Adrenal gland (tissue), 12 donors: ENCODE results near the gene SLC22A2. TPM values are rescaled to one million over a fixed set of nuclear protein-coding genes. Genes with fewer than 3 reads are reported as not detected.
A peak's percentile ranks its signal among the peaks of the same experiment; 100 is the strongest.
"Not testable (repeated sequence)": the region's sequence is repeated elsewhere in the genome, so short reads cannot be mapped to it uniquely, and the experiment has no call there.

Experiments
- DNase-seq, 7 donors: peaks; one replicate each; pipeline ENCODE4 v3.0.0-alpha.2; 2019 to 2020
- H3K27ac ChIP-seq, 5 donors: fragments of 200-600 bp; sonication (generic) in 4 of 5; 1 replicate in 3 of 5; 2 replicates in 2 of 5; pipeline versions ENCODE4 v1.5.1 to v1.8.0; 2016 to 2020; ENCODE audit warnings: mild to moderate bottlenecking in 1 of 5
- H3K27me3 ChIP-seq: fragments of 200-600 bp; 2 replicates; pipeline ENCODE4 v1.8.0; 2021
- H3K36me3 ChIP-seq, 2 donors: fragments of 200-600 bp; replicated peaks in 1 of 2; 1 replicate in 1 of 2; 2 replicates in 1 of 2; pipeline versions ENCODE4 v1.5.1 to v1.8.0; 2018 to 2022
- H3K4me1 ChIP-seq, 2 donors: fragments of 200-600 bp; replicated peaks in 1 of 2; 1 replicate in 1 of 2; 2 replicates in 1 of 2; pipeline versions ENCODE4 v1.5.1 to v1.8.0; 2018 to 2021
- H3K4me3 ChIP-seq, 4 donors: fragments of 200-600 bp; sonication (generic) in 3 of 4; one replicate each; pipeline ENCODE4 v1.5.1; 2016 to 2018
- H3K9me3 ChIP-seq, 3 donors: fragments of 200-600 bp; sonication (generic) in 1 of 3; replicated peaks in 1 of 3; 1 replicate in 2 of 3; 2 replicates in 1 of 3; pipeline versions ENCODE4 v1.5.1 to v1.8.0; 2016 to 2021
- POLR2A ChIP-seq, 2 donors: fragments of 450-650 bp; IDR thresholded peaks; one replicate each; pipeline ENCODE4 v1.6.1; 2017; ENCODE audit warnings: antibody characterized with exemption in 2 of 2, mild to moderate bottlenecking in 2 of 2, moderate library complexity in 1 of 2
- WGBS, 4 donors: extraction: QIAGEN DNeasy Blood & Tissue Kit in 2 of 4; methylation state at CpG; one replicate each; pipeline versions ENCODE4 v1.1.5 to v1.1.7; 2013 to 2017; 5-methylcytosine and 5-hydroxymethylcytosine counted together
- intact Hi-C, 2 donors: fragments of 100-400 bp; cut with DNase I; formaldehyde crosslinking; loops; one replicate each; pipeline versions ENCODE4 v1.14.1 to v1.15.0; 2022 to 2023
- polyA plus RNA-seq, 3 donors: library from polyadenylated mRNA; stranded (reverse); fragments of 200-250 nt in 2 of 3; fragments of 350-450 nt in 1 of 3; fragmentation: Illumina TruSeq in 1 of 3; extraction: RNeasy Lipid Tissue Mini Kit (QIAGEN cat#74804) in 1 of 3; gene quantifications; one replicate each; pipeline ENCODE4 v1.2.3, GENCODE V29; 2013 to 2014
- total RNA-seq, 9 donors: library from RNA; depleted of rRNA in 4 of 9; stranded (reverse); fragments of >200 nt in 4 of 9; fragments of 120-200 nt in 1 of 9; fragmentation: NEBNext Ultra II Directional in 1 of 9; extraction: Animal tissue kit (Norgen Biotek cat#: 25700) in 1 of 9; gene quantifications; one replicate each; pipeline versions ENCODE4 v1.1.0 to v1.2.4, GENCODE V29; 2013 to 2023
- TF ChIP-seq, protein P1 (sequence below), 6 experiments: fragments of 450-650 bp in 4 of 6; fragments of 200-600 bp in 2 of 6; sonication (generic) in 1 of 6; IDR thresholded peaks; 1 replicate in 5 of 6; 2 replicates in 1 of 6; pipeline versions ENCODE4 v1.5.1 to v1.8.0; 2016 to 2021; ENCODE audit warnings: antibody characterized with exemption in 6 of 6, mild to moderate bottlenecking in 2 of 6, moderate library complexity in 1 of 6
- donor health status: healthy with polysubstance abuse.
- donor health status: Bipolar disorder and iron deficiency.
- donor health status: DM: yes; HTN: yes; CAD: no.
- donor health status: DM: no; HTN: no; CAD: no.
- donor health status: DM: no; HTN: no; CAD: no.
- donor health status: DM: yes; HTN: yes; CAD: no.

Gene SLC22A2
- total and polyA plus RNA-seq, 12 donors = not detected

DNA sequence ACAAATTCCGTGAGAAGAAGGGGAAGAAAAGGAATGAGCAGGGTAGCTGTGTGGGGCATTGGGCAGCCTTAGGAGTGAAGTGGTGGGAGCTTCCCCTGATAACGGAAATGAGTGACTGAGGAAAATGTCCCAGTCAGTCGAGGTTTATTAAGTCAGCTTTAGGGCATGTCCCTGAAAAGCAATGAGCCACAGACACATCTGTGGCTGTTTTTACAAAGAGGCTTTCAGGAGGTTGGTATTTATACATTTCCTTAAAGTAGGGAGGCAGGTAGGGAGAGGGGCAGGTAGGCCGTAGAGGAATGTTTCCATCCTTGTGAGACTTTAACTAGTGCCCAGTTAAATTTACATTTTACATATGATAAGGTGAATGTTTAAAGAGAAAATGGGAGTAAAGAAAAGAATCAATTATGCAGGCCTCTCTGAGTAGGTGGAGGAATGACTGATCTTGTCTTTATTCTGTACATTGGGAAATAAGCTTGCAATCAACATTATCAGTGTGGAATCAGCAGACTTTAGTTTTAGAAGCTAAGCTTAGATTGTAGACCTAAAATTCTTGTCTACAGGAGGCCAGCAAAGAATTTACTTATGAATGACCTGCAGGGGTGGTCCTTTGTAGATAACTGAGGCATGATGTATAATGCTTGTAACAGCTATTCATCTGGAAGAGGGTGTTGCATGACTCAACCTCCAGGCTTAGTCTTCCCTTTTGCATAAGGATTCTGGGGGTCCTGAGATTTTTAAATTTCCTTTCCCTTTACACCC, 18.5 kb downstream of the SLC22A2 start:
- TF ChIP-seq, protein P1, sequence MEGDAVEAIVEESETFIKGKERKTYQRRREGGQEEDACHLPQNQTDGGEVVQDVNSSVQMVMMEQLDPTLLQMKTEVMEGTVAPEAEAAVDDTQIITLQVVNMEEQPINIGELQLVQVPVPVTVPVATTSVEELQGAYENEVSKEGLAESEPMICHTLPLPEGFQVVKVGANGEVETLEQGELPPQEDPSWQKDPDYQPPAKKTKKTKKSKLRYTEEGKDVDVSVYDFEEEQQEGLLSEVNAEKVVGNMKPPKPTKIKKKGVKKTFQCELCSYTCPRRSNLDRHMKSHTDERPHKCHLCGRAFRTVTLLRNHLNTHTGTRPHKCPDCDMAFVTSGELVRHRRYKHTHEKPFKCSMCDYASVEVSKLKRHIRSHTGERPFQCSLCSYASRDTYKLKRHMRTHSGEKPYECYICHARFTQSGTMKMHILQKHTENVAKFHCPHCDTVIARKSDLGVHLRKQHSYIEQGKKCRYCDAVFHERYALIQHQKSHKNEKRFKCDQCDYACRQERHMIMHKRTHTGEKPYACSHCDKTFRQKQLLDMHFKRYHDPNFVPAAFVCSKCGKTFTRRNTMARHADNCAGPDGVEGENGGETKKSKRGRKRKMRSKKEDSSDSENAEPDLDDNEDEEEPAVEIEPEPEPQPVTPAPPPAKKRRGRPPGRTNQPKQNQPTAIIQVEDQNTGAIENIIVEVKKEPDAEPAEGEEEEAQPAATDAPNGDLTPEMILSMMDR (IDR thresholded peaks at IDR 0.05) = no peak
- no peak for TF ChIP-seq POLR2A (IDR thresholded peaks at IDR 0.05)
- Histone ChIP-seq H3K27me3 (no peaks in the 10 kb centered on the region), H3K36me3 (no peaks in the 10 kb centered on the region), H3K4me1 (no peaks in the 10 kb centered on the region), H3K4me3 (no peak overlapping the region), H3K9me3 (peaks cover 0 to 10% (median 0%) of the 10 kb centered on the region in 3 donors), H3K27ac (no peak overlapping the region)
- no peak for DNase-seq
- 76 to 94% (median 82%) methylated on average over 4 of the region's 4 CpGs for WGBS, 4 donors
- intact Hi-C loops = no loop called here

DNA sequence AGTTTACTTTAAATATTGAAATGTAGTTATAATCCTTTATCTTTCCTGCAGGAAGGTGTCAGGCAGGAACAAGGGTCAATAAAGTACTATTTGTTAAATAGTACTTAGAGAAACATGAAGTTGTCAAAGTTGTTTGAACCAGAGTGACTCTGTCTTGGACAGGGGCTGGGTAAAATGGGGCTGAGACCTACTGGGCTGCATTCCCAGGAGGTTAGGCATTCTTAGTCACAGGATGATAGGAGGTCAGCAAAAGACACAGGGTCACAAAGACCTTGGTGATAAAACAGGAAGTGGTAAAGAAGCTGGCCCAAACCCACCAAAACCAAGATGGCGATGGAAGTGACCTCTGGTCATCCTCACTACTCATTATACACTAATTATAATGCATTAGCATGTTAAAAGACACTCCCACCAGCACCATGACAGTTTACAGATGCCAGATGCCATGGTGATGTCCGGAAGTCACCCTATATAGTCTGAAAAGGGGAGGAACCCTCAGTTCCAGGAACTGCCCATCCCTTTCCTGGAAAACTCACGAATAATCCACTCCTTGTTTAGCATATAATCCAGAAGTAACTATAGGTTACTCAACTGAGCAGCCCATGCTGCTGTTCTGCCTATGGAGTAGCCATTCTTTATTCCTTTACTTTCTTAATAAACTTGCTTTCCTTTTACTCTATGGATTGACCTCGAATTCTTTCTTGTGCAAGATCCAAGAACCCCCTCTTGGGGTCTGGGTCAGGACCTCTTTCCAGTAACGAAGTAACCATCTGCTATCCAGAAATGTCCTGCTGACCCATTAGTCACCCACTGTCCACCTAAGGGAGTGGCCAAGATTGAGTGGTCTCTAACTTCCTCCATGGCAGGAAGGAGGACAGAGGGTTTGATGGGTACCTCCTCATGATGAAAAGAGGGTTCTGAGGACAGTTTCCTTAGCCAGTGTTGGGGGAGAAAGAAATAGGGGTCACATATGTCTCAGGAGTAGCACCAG, 19.6 kb downstream of the SLC22A2 start:
- no peak for TF ChIP-seq POLR2A (IDR thresholded peaks at IDR 0.05)
- TF ChIP-seq, protein P1 (IDR thresholded peaks at IDR 0.05) = no peak
- Histone ChIP-seq H3K27ac (peak overlapping the region in 1 of 5 donors; percentile 75), H3K4me3 (no peak overlapping the region), H3K27me3 (no peaks in the 10 kb centered on the region), H3K4me1 (no peaks in the 10 kb centered on the region), H3K9me3 (peaks cover 0 to 10% (median 0%) of the 10 kb centered on the region in 3 donors), H3K36me3 (no peaks in the 10 kb centered on the region)
- intact Hi-C loops = no loop called here
- 62 to 65% (median 63%) methylated on average over 5 of the region's 5 CpGs for WGBS, 4 donors
- peak; percentile 44 to 69 (median 55) for DNase-seq

DNA sequence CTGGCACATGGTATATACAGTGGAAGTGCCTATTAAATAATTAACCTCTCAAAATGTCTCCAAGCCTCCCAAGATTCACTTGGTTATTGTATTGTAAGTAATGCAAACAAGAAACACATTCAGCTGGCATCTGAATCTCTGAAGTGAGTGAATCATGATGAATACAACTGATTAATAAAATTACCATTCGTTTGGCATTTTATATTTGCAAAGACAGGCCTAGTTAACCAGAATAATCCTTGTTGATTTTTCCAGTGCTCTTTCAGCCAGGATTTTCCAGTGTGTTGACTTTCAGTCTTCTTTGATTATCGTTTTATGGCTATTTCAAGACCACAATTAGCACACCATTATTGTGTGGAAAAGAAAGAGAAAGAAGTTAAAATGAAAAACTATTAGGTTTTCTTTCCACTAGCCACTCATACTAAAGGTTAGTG, 20.3 kb downstream of the SLC22A2 start:
- no peaks in the 10 kb centered on the region for H3K4me1 ChIP-seq
- WGBS, 4 donors = 43 to 57% (median 51%) methylated on average over 2 of the region's 2 CpGs
- H3K4me3 ChIP-seq = no peak overlapping the region
- H3K9me3 ChIP-seq = peaks cover 0 to 10% (median 0%) of the 10 kb centered on the region in 3 donors
- H3K27ac ChIP-seq = no peak overlapping the region
- H3K36me3 ChIP-seq = no peaks in the 10 kb centered on the region
- intact Hi-C loops = no loop called here
- TF ChIP-seq, protein P1 (IDR thresholded peaks at IDR 0.05) = no peak
- no peak for TF ChIP-seq POLR2A (IDR thresholded peaks at IDR 0.05)
- H3K27me3 ChIP-seq = no peaks in the 10 kb centered on the region
- no peak for DNase-seq

DNA sequence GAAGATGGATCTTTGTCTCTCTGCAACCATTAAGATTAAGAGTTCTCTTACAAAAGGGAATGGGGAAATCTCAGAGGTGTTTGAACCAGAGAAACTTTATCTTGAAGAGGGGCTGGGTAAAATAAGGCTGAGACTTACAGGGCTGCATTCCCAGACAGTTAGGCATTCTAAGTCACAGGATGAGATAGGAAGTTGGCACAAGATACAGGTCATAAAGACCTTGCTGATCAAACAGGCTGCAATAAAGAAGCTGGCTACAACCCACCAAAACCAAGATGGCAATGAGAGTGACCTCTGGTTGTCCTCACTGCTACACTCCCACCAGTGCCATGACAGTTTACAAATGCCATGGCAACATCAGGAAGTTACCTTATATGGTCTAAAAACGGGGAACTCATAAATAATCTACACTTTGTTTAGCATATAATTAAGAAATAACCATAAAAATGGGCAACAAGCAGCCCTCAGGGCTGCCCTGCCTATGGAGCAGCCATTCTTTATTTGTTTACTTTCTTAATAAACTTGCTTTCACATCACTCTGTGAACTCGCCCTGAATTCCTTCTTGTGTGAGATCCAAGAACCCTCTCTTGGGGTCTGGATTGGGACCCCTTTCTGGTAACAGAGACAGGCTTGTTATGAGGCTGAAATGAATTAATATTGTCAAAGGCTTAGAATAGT, 20.9 kb downstream of the SLC22A2 start:
- H3K27me3 ChIP-seq, H3K27ac ChIP-seq, H3K36me3 ChIP-seq, H3K4me3 ChIP-seq, H3K4me1 ChIP-seq, intact Hi-C loops: not testable (repeated sequence)
- 60 to 74% (median 65%) methylated on average over 2 of the region's 2 CpGs for WGBS, 4 donors
- peaks cover 0 to 10% (median 0%) of the 10 kb centered on the region in 3 donors for H3K9me3 ChIP-seq
- peak in 1 of 7 donors; percentile 12 for DNase-seq

DNA sequence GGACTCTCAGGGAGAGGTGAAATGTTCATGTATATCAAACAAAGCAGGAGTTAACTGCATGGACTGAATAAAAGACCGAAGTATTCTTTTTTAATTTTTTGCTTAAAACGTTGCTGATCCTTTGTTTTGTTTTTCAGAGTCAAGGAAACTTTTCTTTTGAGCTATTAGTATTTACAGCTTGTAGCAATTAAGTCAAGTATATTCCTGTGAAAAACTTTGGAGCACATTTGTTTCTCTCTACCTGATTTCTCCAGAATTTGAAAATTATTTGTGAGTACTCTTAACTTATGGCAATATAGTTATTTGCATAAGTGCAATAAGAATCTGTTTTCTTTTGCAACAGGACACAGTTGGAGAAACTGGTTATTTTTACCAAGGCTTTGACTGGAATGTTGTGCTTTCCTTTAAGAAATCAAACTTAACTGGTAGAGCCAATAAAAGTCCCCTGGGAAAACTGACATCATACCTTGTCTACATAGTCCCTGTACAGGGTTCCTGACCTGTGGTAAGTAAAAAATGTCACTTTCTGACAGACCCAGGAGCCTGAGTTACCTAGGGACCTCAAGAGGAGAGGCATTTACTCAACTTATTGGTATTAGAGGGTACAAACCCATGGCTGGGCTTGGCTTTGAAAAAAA, 22.3 kb downstream of the SLC22A2 start:
- H3K27ac ChIP-seq, DNase-seq, H3K4me1 ChIP-seq, intact Hi-C loops, H3K4me3 ChIP-seq, H3K36me3 ChIP-seq, H3K27me3 ChIP-seq: not testable (repeated sequence)
- WGBS, 4 donors = 58 to 64% (median 62%) methylated on average over 2 of the region's 2 CpGs
- H3K9me3 ChIP-seq = peaks cover 0 to 10% (median 0%) of the 10 kb centered on the region in 3 donors

DNA sequence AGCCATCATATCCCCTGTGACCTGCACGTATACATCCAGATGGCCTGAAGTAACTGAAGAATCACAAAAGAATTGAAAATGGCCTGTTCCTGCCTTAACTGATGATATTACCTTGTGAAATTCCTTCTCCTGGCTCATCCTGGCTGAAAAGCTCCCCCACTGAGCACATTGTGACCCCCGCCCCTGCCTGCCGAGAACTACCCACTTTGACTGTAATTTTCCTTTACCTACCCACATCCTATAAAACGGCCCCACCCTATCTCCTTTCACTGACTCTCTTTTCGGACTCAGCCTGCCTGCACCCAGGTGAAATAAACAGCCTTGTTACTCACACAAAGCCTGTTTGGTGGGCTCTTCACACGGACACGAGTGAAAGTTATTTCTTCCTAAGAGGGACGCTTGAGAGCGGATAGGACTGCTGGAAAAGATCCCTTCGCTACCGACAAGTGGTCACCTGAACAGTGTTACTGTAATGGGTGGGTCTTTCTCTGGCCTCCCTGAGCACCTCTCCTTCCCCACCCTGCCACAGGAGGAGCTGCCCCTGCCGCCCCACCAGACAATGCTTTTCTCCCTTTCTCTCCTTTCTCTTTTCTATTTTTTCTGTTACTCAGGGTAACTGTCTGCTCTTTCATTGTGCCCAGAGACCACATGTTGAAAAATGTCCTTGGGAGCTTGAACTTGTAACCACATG, 24.5 kb downstream of the SLC22A2 start:
- H3K4me1 ChIP-seq, H3K27me3 ChIP-seq, intact Hi-C loops, H3K36me3 ChIP-seq, H3K27ac ChIP-seq, H3K4me3 ChIP-seq, DNase-seq: not testable (repeated sequence)
- 76 to 82% (median 79%) methylated on average over 12 of the region's 12 CpGs for WGBS, 4 donors
- peaks cover 0 to 10% (median 0%) of the 10 kb centered on the region in 3 donors for H3K9me3 ChIP-seq
